A673 (cell line): Measurements from ENCODE around the gene C1orf21. TPM values are rescaled to one million over a fixed set of nuclear protein-coding genes. Genes with fewer than 3 reads are reported as not detected.

Source experiments
- BruUV-seq: library from RNA; stranded (reverse); fragments of 400-500 nt; replicated peaks from 2 replicates; lab custom pipeline; 2021; lab: Mats Ljungman, UMichigan
- CTCF ChIA-PET: fragments of 300-600 bp; sonication (Branson Sonifier 250); formaldehyde crosslinking; loops from one replicate; lab custom pipeline; 2022; ENCODE audit warnings: antibody characterized with exemption; lab: Charles Lee
- POLR2A ChIA-PET: fragments of 300-600 bp; sonication (Branson Sonifier 250); formaldehyde crosslinking; loops from one replicate; lab custom pipeline; 2022; ENCODE audit warnings: antibody characterized with exemption; ENCODE audit not compliant: low non-redundant PET; lab: Charles Lee
- DNase-seq: peaks from one replicate; pipeline ENCODE4 v3.0.0-alpha.2; 2015; ENCODE audit warnings: low spot score
- H3K27ac ChIP-seq: fragments of 200-600 bp; sonication (generic); 2 replicates; pipeline ENCODE4 v1.5.1; 2016; ENCODE audit warnings: mixed run types, low read depth, mild to moderate bottlenecking, mixed read lengths, antibody characterized with exemption, low read length; ENCODE audit not compliant: poor library complexity, severe bottlenecking
- H3K27me3 ChIP-seq: fragments of 200-600 bp; sonication (generic); replicated peaks from 2 replicates; pipeline ENCODE4 v1.6.1; 2017; ENCODE audit warnings: mixed run types, low read depth, mild to moderate bottlenecking, mixed read lengths, antibody characterized with exemption, low read length; ENCODE audit not compliant: insufficient read depth, poor library complexity
- H3K36me3 ChIP-seq: fragments of 200-600 bp; sonication (generic); 2 replicates; pipeline ENCODE4 v1.6.1; 2016; ENCODE audit warnings: mixed run types, mild to moderate bottlenecking, mixed read lengths, antibody characterized with exemption, low read length; ENCODE audit not compliant: insufficient read depth, poor library complexity, severe bottlenecking
- H3K4me1 ChIP-seq: fragments of 200-600 bp; sonication (generic); 2 replicates; pipeline ENCODE4 v1.6.1; 2017; ENCODE audit warnings: mixed run types, mild to moderate bottlenecking, mixed read lengths, antibody characterized with exemption, low read length; ENCODE audit not compliant: insufficient read depth, poor library complexity, severe bottlenecking
- H3K4me3 ChIP-seq: fragments of 200-600 bp; sonication (generic); 2 replicates; pipeline ENCODE4 v1.5.1; 2016; ENCODE audit warnings: low read depth, mixed run types, mild to moderate bottlenecking, mixed read lengths, low read length; ENCODE audit not compliant: poor library complexity, severe bottlenecking
- H3K9me3 ChIP-seq: fragments of 200-600 bp; sonication (generic); 2 replicates; pipeline ENCODE4 v1.6.1; 2016; ENCODE audit warnings: mixed run types, low read depth, mild to moderate bottlenecking, mixed read lengths, antibody characterized with exemption, low read length; ENCODE audit not compliant: poor library complexity, severe bottlenecking
- CTCF ChIP-seq: fragments of 300-800, 200-600 bp; sonication (generic); conservative IDR thresholded peaks from 2 replicates; pipeline ENCODE4 v1.5.1; 2017; ENCODE audit warnings: low read depth, mild to moderate bottlenecking, antibody characterized with exemption, low read length, moderate library complexity, mixed read lengths
- EZH2 ChIP-seq: fragments of 200-600 bp; sonication (generic); IDR thresholded peaks from 2 replicates; pipeline ENCODE4 v1.6.1; 2017; ENCODE audit warnings: borderline replicate concordance, low read depth, mild to moderate bottlenecking, mixed read lengths, antibody characterized with exemption, low read length; ENCODE audit not compliant: poor library complexity, severe bottlenecking
- intact Hi-C: fragments of 100-400 bp; cut with micrococcal nuclease; formaldehyde crosslinking; loops from one replicate; pipeline ENCODE4 v1.10.0; 2022; ENCODE audit not compliant: unreplicated experiment
- total RNA-seq: library from RNA; stranded (reverse); gene quantifications from 2 replicates; pipeline ENCODE4 v1.2.3, GENCODE V29; 2021

C1orf21 gene
- total RNA-seq, 1 experiment from 2014 or later = 31.3 TPM

GRCh38 chr1:184479435-184480167 lies 92.8 kb downstream of the C1orf21 start:
- no peaks in the 10 kb centered on the region for H3K4me1 ChIP-seq
- TF ChIP-seq EZH2 = no peak
- TF ChIP-seq CTCF = no peak
- intact Hi-C loops = no loop called here
- ChIA-PET POLR2A (interaction anchor here (0.5 kb wide), 1 partner anchor 392 kb away, joined by 3 read pairs; no protein-coding TSS in a partner anchor), CTCF (interaction anchor here (0.6 kb wide), 1 partner anchor 212 kb away, joined by 4 read pairs; no protein-coding TSS in a partner anchor)
- DNase-seq = no peak
- peaks cover 3% of the 10 kb centered on the region for H3K36me3 ChIP-seq
- no peak overlapping the region for H3K27ac ChIP-seq
- H3K27me3 ChIP-seq = no peaks in the 10 kb centered on the region
- peaks cover 6% of the 10 kb centered on the region for H3K9me3 ChIP-seq
- BruUV-seq = no TSS peak
- no peak overlapping the region for H3K4me3 ChIP-seq

GRCh38 chr1:184480736-184481135 lies 93.9 kb downstream of the C1orf21 start:
- Histone ChIP-seq H3K36me3 (peaks cover 3% of the 10 kb centered on the region), H3K4me3 (no peak overlapping the region), H3K27me3 (no peaks in the 10 kb centered on the region), H3K9me3 (peaks cover under 1% of the 10 kb centered on the region), H3K27ac (no peak overlapping the region), H3K4me1 (no peaks in the 10 kb centered on the region)
- ChIA-PET POLR2A (no interaction called here), CTCF (interaction anchor here (0.6 kb wide), 1 partner anchor 210 kb away, joined by 4 read pairs; no protein-coding TSS in a partner anchor)
- no TSS peak for BruUV-seq
- intact Hi-C loops = no loop called here
- TF ChIP-seq EZH2 (no peak), CTCF (no peak)
- DNase-seq = no peak

- TF ChIP-seq EZH2 (no peak), CTCF (no peak)
- intact Hi-C loops = no loop called here
- Histone ChIP-seq H3K36me3 (peaks cover 3% of the 10 kb centered on the region), H3K9me3 (no peaks in the 10 kb centered on the region), H3K27me3 (no peaks in the 10 kb centered on the region), H3K27ac (no peak overlapping the region), H3K4me1 (no peaks in the 10 kb centered on the region), H3K4me3 (no peak overlapping the region)
- DNase-seq = no peak
- CTCF ChIA-PET = no interaction called here
- POLR2A ChIA-PET = no interaction called here
- no TSS peak for BruUV-seq
Measured at GRCh38 chr1:184482136-184482535, 95.3 kb downstream of the C1orf21 start.
